Inflammatory macrophage treated with lipopolysaccharide for 1 hour (primary cell): ENCODE measurements around the gene NEAT1.
"Not testable (repeated sequence)": the region's sequence is repeated elsewhere in the genome, so short reads cannot be mapped to it uniquely, and the experiment has no call there.

Experiments used
- DNase-seq, 2 donors: peaks; one replicate each; pipeline ENCODE4 v3.0.0-alpha.2; 2020 to 2022

The NEAT1 gene

GRCh38 chr11:65454311-65454695 is 31.7 kb downstream of the NEAT1 start:
- no peak for DNase-seq

GRCh38 chr11:65454696-65455456 is 32.3 kb downstream of the NEAT1 start:
- peak; percentile 85 to 96 for DNase-seq

GRCh38 chr11:65456418-65456817 is 33.8 kb downstream of the NEAT1 start:
- DNase-seq, result no peak

GRCh38 chr11:65459552-65459951 is 37.0 kb downstream of the NEAT1 start:
- DNase-seq, result no peak

GRCh38 chr11:65465471-65465870 is 42.9 kb downstream of the NEAT1 start:
- DNase-seq, result not testable (repeated sequence)

- not testable (repeated sequence) for DNase-seq
Measured at GRCh38 chr11:65467306-65467705, 44.7 kb downstream of the NEAT1 start.

- DNase-seq, result no peak
Measured at GRCh38 chr11:65468874-65469333, 46.3 kb downstream of the NEAT1 start.

GRCh38 chr11:65470433-65471049 is 47.9 kb downstream of the NEAT1 start:
- no peak for DNase-seq

- DNase-seq, result peak; percentile 66 to 67
Measured at GRCh38 chr11:65471447-65471891, 48.9 kb downstream of the NEAT1 start.

GRCh38 chr11:65472588-65473277 is 50.1 kb downstream of the NEAT1 start:
- not testable (repeated sequence) for DNase-seq

GRCh38 chr11:65473278-65473860 is 50.8 kb downstream of the NEAT1 start:
- DNase-seq, result no peak

GRCh38 chr11:65474864-65475263 is 52.3 kb downstream of the NEAT1 start:
- no peak for DNase-seq

- DNase-seq, result peak in 1 of 2 donors; percentile 11
Measured at GRCh38 chr11:65476632-65477148, 54.1 kb downstream of the NEAT1 start.

GRCh38 chr11:65477149-65477965 is 54.8 kb downstream of the NEAT1 start:
- DNase-seq, result peak; percentile 96

GRCh38 chr11:65478388-65479183 is 56.0 kb downstream of the NEAT1 start:
- peak in 1 of 2 donors; percentile 18 for DNase-seq

- DNase-seq, result peak in 1 of 2 donors; percentile 30
Measured at GRCh38 chr11:65479184-65480145, 56.9 kb downstream of the NEAT1 start.

- no peak for DNase-seq
Measured at GRCh38 chr11:65482306-65482850, 59.8 kb downstream of the NEAT1 start.

- DNase-seq, result no peak
Measured at GRCh38 chr11:65485920-65486219, 63.3 kb downstream of the NEAT1 start.

GRCh38 chr11:65486570-65487466 is 64.2 kb downstream of the NEAT1 start:
- no peak for DNase-seq
